ENCODE results near the gene LOXHD1. TPM values are rescaled to one million over a fixed set of nuclear protein-coding genes. Genes with fewer than 3 reads are reported as not detected.

LOXHD1 gene
- total and polyA plus RNA-seq, 2 of the 4 experiments (the other 2 are of a cell fraction) = not detected

DNA sequence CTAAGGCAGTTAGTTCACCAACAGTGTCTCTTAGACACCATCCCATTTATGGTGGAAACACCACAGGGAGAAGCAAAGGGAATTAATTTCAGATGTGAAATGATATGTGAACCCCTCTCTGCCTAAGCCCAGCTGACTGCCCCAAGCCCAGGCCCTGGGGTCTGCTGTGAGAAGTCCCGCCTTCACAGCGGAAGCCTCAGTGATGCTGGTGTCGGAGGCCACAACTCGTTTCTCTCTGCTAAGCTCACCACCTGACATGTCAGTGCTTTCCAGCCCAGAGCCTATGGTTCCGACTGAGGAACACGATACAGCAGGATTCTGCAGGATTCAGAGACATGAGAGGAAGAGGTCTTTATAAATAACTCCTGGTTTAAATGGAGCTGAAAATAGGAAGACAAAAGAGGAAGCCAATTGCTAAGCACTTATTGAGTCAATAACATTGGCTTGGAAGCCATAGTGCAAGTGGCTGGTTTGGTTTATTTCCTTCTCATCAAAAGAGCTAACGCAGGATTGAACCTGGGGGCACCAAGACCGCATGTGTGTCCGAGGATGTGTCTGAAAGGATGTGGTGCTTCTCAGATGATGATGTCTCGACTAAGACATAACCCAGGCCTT, 21.9 kb upstream of the LOXHD1 start:
- Histone ChIP-seq H3K27me3 (ENCODE audit: control insufficient read depth, insufficient read depth, low read length) (no peaks in the 10 kb centered on the region; the same call in 1 of the 2 replicates), H3K4ac (ENCODE audit: low read depth, low read length) (no peak overlapping the region), H3K56ac (ENCODE audit: extremely low read depth, insufficient read depth, low read length) (no peak overlapping the region), H2BK15ac (ENCODE audit: low read depth, low read length) (no peak overlapping the region), H2AFZ (replicated peaks; ENCODE audit: low read length, poor library complexity) (no peak overlapping the region), H3K4me3 (ENCODE audit: insufficient read depth, low read depth, low read length) (no peak overlapping the region), H3K9me1 (ENCODE audit: insufficient read depth, low read length) (no peaks in the 10 kb centered on the region; the same call in 1 of the 2 replicates), H3K18ac (ENCODE audit: low read depth, low read length) (no peak overlapping the region), H2BK120ac (ENCODE audit: low read depth, low read length) (no peak overlapping the region), H3K36me3 (ENCODE audit: control insufficient read depth, insufficient read depth, low read length) (no peaks in the 10 kb centered on the region), H3K9ac (ENCODE audit: low read depth, low read length) (no peak overlapping the region), H3K9me3 (ENCODE audit: control insufficient read depth, insufficient read depth, low read length) (no peaks in the 10 kb centered on the region), H2BK20ac (ENCODE audit: low read depth, low read length) (no peak overlapping the region), H4K91ac (ENCODE audit: insufficient read depth, low read depth, low read length) (no peak overlapping the region), H3K27ac (ENCODE audit: insufficient read depth, low read length) (no peak overlapping the region), H3K79me1 (ENCODE audit: low read depth in 1 of 2, low read length in 2 of 2) (no peaks in the 10 kb centered on the region), H4K20me1 (ENCODE audit: insufficient read depth, low read length) (no peaks in the 10 kb centered on the region), H3K14ac (replicated peaks; ENCODE audit: low read depth, low read length) (no peak overlapping the region), H3K23ac (ENCODE audit: low read depth, low read length) (no peak overlapping the region), H2AK9ac (replicated peaks; ENCODE audit: low read depth, low read length, poor library complexity) (no peak overlapping the region), H4K5ac (ENCODE audit: low read depth, low read length) (no peak overlapping the region), H2AK5ac (ENCODE audit: low read depth, low read length) (no peak overlapping the region), H3K4me1 (ENCODE audit: control insufficient read depth, insufficient read depth, low read length) (no peaks in the 10 kb centered on the region), H4K8ac (ENCODE audit: low read depth in 2 of 2, low read length in 2 of 2) (no peak overlapping the region), H3K4me2 (ENCODE audit: low read depth, low read length) (no peak overlapping the region), H2BK5ac (ENCODE audit: low read depth, low read length, poor library complexity, severe bottlenecking) (no peak overlapping the region)
- intact Hi-C loops (cut with micrococcal nuclease) = no loop called here
- dilution Hi-C loops (cut with HindIII; ENCODE audit: low sequenced_read_pairs, unreplicated experiment) = no loop called here
- ATAC-seq (ENCODE audit: low read depth) (no peak), DNase-seq (no peak)
- WGBS, 2 experiments (ENCODE audit: extremely low coverage in 2 of 2, insufficient read length in 1 of 2) = no CpG with 5 or more reads among the region's 10 CpGs
- BruUV-seq (replicated peaks) = no TSS peak
- ChIA-PET CTCF (no interaction called here), POLR2A (ENCODE audit: unreplicated experiment) (no interaction called here)
- TF ChIP-seq FOS (IDR thresholded peaks at IDR 0.05; ENCODE audit: low read depth, low read length) (no peak), NFE2L2 (IDR thresholded peaks at IDR 0.05; ENCODE audit: low read depth, low read length) (no peak), RCOR1 (IDR thresholded peaks at IDR 0.05; ENCODE audit: insufficient replicate concordance, low read length) (no peak), SMC3 (IDR thresholded peaks at IDR 0.05; ENCODE audit: low read depth, low read length) (no peak), CEBPB (IDR thresholded peaks at IDR 0.05; ENCODE audit: low read depth, low read length) (no peak)
- in situ Hi-C loops (cut with MboI; ENCODE audit: low sequenced_read_pairs) = no loop called here
